H9 (cell line): ENCODE results near the gene DTNBP1. TPM values are rescaled to one million over a fixed set of nuclear protein-coding genes. Genes with fewer than 3 reads are reported as not detected.

Source experiments
- DNase-seq: peaks from one replicate; pipeline ENCODE4 v3.0.0-alpha.2; 2017
- H2AFZ ChIP-seq: one replicate; pipeline ENCODE4 v1.6.1; 2013; ENCODE audit warnings: mild to moderate bottlenecking, low read length, control low read depth, moderate library complexity
- H2AK5ac ChIP-seq: 2 replicates; pipeline ENCODE4 v1.6.1; 2013; ENCODE audit warnings: low read length, control low read depth, mixed read lengths; ENCODE audit not compliant: insufficient read length
- H2BK120ac ChIP-seq: one replicate; pipeline ENCODE4 v1.6.1; 2013; ENCODE audit warnings: low read depth, mild to moderate bottlenecking, low read length, control low read depth, inconsistent platforms; ENCODE audit not compliant: poor library complexity, severe bottlenecking
- H2BK12ac ChIP-seq: 2 replicates; pipeline ENCODE4 v1.6.1; 2013; ENCODE audit warnings: low read length, control low read depth, mixed read lengths, low read depth; ENCODE audit not compliant: insufficient read length
- H2BK15ac ChIP-seq: 2 replicates; pipeline ENCODE4 v1.6.1; 2013; ENCODE audit warnings: low read depth, low read length, control low read depth
- H2BK20ac ChIP-seq: one replicate; pipeline ENCODE4 v1.6.1; 2013; ENCODE audit warnings: low read depth, mild to moderate bottlenecking, low read length, control low read depth, inconsistent platforms; ENCODE audit not compliant: poor library complexity, severe bottlenecking
- H2BK5ac ChIP-seq: 2 replicates; pipeline ENCODE4 v1.6.1; 2013; ENCODE audit warnings: low read length, control low read depth, mixed read lengths; ENCODE audit not compliant: insufficient read length
- H3K14ac ChIP-seq: 2 replicates; pipeline ENCODE4 v1.6.1; 2013; ENCODE audit warnings: low read length, control low read depth; ENCODE audit not compliant: insufficient read depth
- H3K18ac ChIP-seq: 2 replicates; pipeline ENCODE4 v1.6.1; 2013; ENCODE audit warnings: low read depth, mild to moderate bottlenecking, mixed read lengths, low read length, control low read depth; ENCODE audit not compliant: insufficient read length
- H3K23ac ChIP-seq: 2 replicates; pipeline ENCODE4 v1.6.1; 2013; ENCODE audit warnings: low read length, control low read depth, mixed read lengths, low read depth; ENCODE audit not compliant: insufficient read length
- H3K23me2 ChIP-seq: 2 replicates; pipeline ENCODE4 v1.6.1; 2013; ENCODE audit warnings: low read depth, mild to moderate bottlenecking, mixed read lengths, low read length, control low read depth; ENCODE audit not compliant: insufficient read length, poor library complexity, severe bottlenecking
- H3K27ac ChIP-seq: 2 replicates; pipeline ENCODE4 v1.5.1; 2013; ENCODE audit warnings: low read length, control low read depth, mixed read lengths, low read depth; ENCODE audit not compliant: insufficient read length
- H3K27me3 ChIP-seq: 2 replicates; pipeline ENCODE4 v1.6.1; 2013; ENCODE audit warnings: low read length, control low read depth, inconsistent platforms; ENCODE audit not compliant: insufficient read depth
- H3K4ac ChIP-seq: 2 replicates; pipeline ENCODE4 v1.6.1; 2013; ENCODE audit warnings: low read depth, mild to moderate bottlenecking, control low read depth, inconsistent platforms, low read length, moderate library complexity
- H3K4me1 ChIP-seq: 2 replicates; pipeline ENCODE4 v1.6.1; 2013; ENCODE audit warnings: low read length, control low read depth, inconsistent platforms; ENCODE audit not compliant: insufficient read depth
- H3K4me2 ChIP-seq: 2 replicates; pipeline ENCODE4 v1.6.1; 2013; ENCODE audit warnings: low read length, control low read depth, mixed read lengths; ENCODE audit not compliant: insufficient read length, insufficient read depth
- H3K56ac ChIP-seq: 2 replicates; pipeline ENCODE4 v1.6.1; 2013; ENCODE audit warnings: low read depth, mild to moderate bottlenecking, mixed read lengths, low read length, control low read depth; ENCODE audit not compliant: insufficient read length
- H3K79me1 ChIP-seq: 2 replicates; pipeline ENCODE4 v1.6.1; 2013; ENCODE audit warnings: low read depth, mild to moderate bottlenecking, moderate library complexity, low read length, control low read depth, inconsistent platforms; ENCODE audit not compliant: insufficient read depth, poor library complexity, severe bottlenecking
- H3K79me2 ChIP-seq: 2 replicates; pipeline ENCODE4 v1.6.1; 2013; ENCODE audit warnings: low read length, control low read depth, inconsistent platforms; ENCODE audit not compliant: insufficient read depth
- H3K9ac ChIP-seq: 2 replicates; pipeline ENCODE4 v1.6.1; 2013; ENCODE audit warnings: low read length, control low read depth, mixed read lengths; ENCODE audit not compliant: insufficient read length; ENCODE audit errors: extremely low read depth
- H3K9me3 ChIP-seq: one replicate; pipeline ENCODE4 v1.6.1; 2013; ENCODE audit warnings: low read depth, low read length, inconsistent platforms; ENCODE audit not compliant: control insufficient read depth
- H3T11ph ChIP-seq: one replicate; pipeline ENCODE4 v1.6.1; 2013; ENCODE audit warnings: mild to moderate bottlenecking, low read length, control low read depth, inconsistent platforms
- H4K20me1 ChIP-seq: one replicate; pipeline ENCODE4 v1.6.1; 2013; ENCODE audit not compliant: control insufficient read depth, insufficient read length, insufficient read depth
- H4K5ac ChIP-seq: 2 replicates; pipeline ENCODE4 v1.6.1; 2013; ENCODE audit warnings: low read depth, mild to moderate bottlenecking, mixed read lengths, low read length, control low read depth; ENCODE audit not compliant: insufficient read length
- H4K8ac ChIP-seq: replicated peaks from 2 replicates; pipeline ENCODE4 v1.6.1; 2013; ENCODE audit warnings: low read length, control low read depth, mixed read lengths, low read depth; ENCODE audit not compliant: insufficient read length
- H4K91ac ChIP-seq: 2 replicates; pipeline ENCODE4 v1.6.1; 2013; ENCODE audit warnings: low read depth, mild to moderate bottlenecking, moderate library complexity, mixed read lengths, low read length, control low read depth; ENCODE audit not compliant: insufficient read length
- H3K27ac Mint-ChIP-seq, 3 experiments: 2 replicates in 2 of 3; 3 replicates in 1 of 3; pipeline ENCODE4 v1.8.0; 2020 to 2021; ENCODE audit warnings: mixed read lengths in 3 of 3, mild to moderate bottlenecking in 1 of 3, moderate library complexity in 1 of 3
- H3K27me3 Mint-ChIP-seq: 2 replicates; pipeline ENCODE4 v1.8.0; 2021; ENCODE audit warnings: low read depth, mild to moderate bottlenecking, moderate library complexity, mixed read lengths
- H3K36me3 Mint-ChIP-seq, 3 experiments: 2 replicates in 2 of 3; 3 replicates in 1 of 3; pipeline ENCODE4 v1.8.0; 2020 to 2021; ENCODE audit warnings: low read depth in 3 of 3, mixed read lengths in 3 of 3; ENCODE audit not compliant: insufficient read depth in 1 of 3
- H3K4me1 Mint-ChIP-seq, 2 experiments: 2 replicates each; pipeline ENCODE4 v1.8.0; 2020; ENCODE audit warnings: mixed read lengths in 2 of 2
- H3K4me3 Mint-ChIP-seq, 2 experiments: 2 replicates in 1 of 2; 3 replicates in 1 of 2; pipeline ENCODE4 v1.8.0; 2020 to 2021; ENCODE audit warnings: mild to moderate bottlenecking in 2 of 2, mixed read lengths in 2 of 2, moderate library complexity in 1 of 2
- H3K9me3 Mint-ChIP-seq, 2 experiments: 2 replicates in 1 of 2; 3 replicates in 1 of 2; pipeline ENCODE4 v1.8.0; 2020; ENCODE audit warnings: mild to moderate bottlenecking in 2 of 2, mixed read lengths in 2 of 2, moderate library complexity in 1 of 2
- CTCF ChIP-seq: fragments of 200-600 bp; sonication (generic); conservative IDR thresholded peaks from 3 replicates; pipeline ENCODE4 v1.8.0; 2021; ENCODE audit warnings: antibody characterized with exemption, mild to moderate bottlenecking
- WGBS: extraction: QIAGEN DNeasy Blood & Tissue Kit; methylation state at CpG from one replicate; pipeline ENCODE4 v1.1.7; 2013; ENCODE audit warnings: missing lambda C conversion rate, low lambda C conversion rate, mixed read lengths; ENCODE audit not compliant: insufficient read length; ENCODE audit errors: extremely low coverage; 5-methylcytosine and 5-hydroxymethylcytosine counted together
- total RNA-seq: library from RNA; stranded (reverse); gene quantifications from 2 replicates; pipeline ENCODE4 v1.2.1, GENCODE V29; 2021

The DTNBP1 gene
- total RNA-seq, 1 experiment from 2014 or later = 12.9 TPM

- Histone ChIP-seq H2BK20ac (no peak overlapping the region), H3K4me2 (no peak overlapping the region), H3K27ac (no peak overlapping the region), H4K20me1 (no peaks in the 10 kb centered on the region), H3K79me2 (peaks cover 50% of the 10 kb centered on the region; the same call in 1 of the 2 replicates), H2BK5ac (no peak overlapping the region), H2AK5ac (no peak overlapping the region), H3K23ac (no peak overlapping the region), H3K14ac (no peak overlapping the region), H3K27me3 (no peaks in the 10 kb centered on the region), H3K9ac (no peak overlapping the region), H3K4ac (no peak overlapping the region), H2BK120ac (no peak overlapping the region), H2AFZ (no peak overlapping the region), H4K91ac (no peak overlapping the region), H4K5ac (no peak overlapping the region), H3K79me1 (peaks cover 6% of the 10 kb centered on the region), H3K56ac (no peak overlapping the region), H3K4me1 (peaks cover 5% of the 10 kb centered on the region), H3K18ac (no peak overlapping the region), H3K23me2 (no peaks in the 10 kb centered on the region), H3K9me3 (no peaks in the 10 kb centered on the region), H2BK12ac (no peak overlapping the region), H2BK15ac (no peak overlapping the region), H3T11ph (no peak overlapping the region), H4K8ac (no peak overlapping the region)
- no peaks in the 10 kb centered on the region for H3K9me3 Mint-ChIP-seq
- peaks cover 34 to 40% of the 10 kb centered on the region in 2 experiments for H3K4me1 Mint-ChIP-seq
- no peak for DNase-seq
- no peak for TF ChIP-seq CTCF
- peaks cover 17 to 46% (median 20%) of the 10 kb centered on the region in 3 experiments; a peak in 6 of 7 replicates for H3K36me3 Mint-ChIP-seq
- H3K27ac Mint-ChIP-seq = no peak overlapping the region
- no CpG with 5 or more reads among the region's 6 CpGs for WGBS
- no peak overlapping the region for H3K4me3 Mint-ChIP-seq
- no peaks in the 10 kb centered on the region for H3K27me3 Mint-ChIP-seq
Observed at GRCh38 chr6:15473741-15474161, 189.1 kb downstream of the DTNBP1 start.
